PFSK-1 (cell line): ENCODE measurements around the gene TPBGL.

Experiments
- FOXP2 ChIP-seq: optimal IDR thresholded peaks from 2 replicates; pipeline ENCODE3; 2011; ENCODE audit warnings: borderline replicate concordance, control low read depth, inconsistent platforms; ENCODE audit not compliant: insufficient read depth; ENCODE audit errors: extremely low read length, extremely low read depth
- POLR2AphosphoS5 ChIP-seq: IDR thresholded peaks from 2 replicates; pipeline ENCODE4 v1.6.1; 2012; ENCODE audit warnings: low read depth, mild to moderate bottlenecking, control low read depth, low read length, moderate library complexity
- SIN3A ChIP-seq: IDR thresholded peaks from 2 replicates; pipeline ENCODE4 v1.6.1; 2012; ENCODE audit warnings: mild to moderate bottlenecking, low read length, moderate library complexity, borderline replicate concordance; ENCODE audit not compliant: insufficient read depth
- TAF1 ChIP-seq: IDR thresholded peaks from 2 replicates; pipeline ENCODE4 v1.6.1; 2012; ENCODE audit warnings: low read length, control low read depth, borderline replicate concordance; ENCODE audit not compliant: insufficient read depth
- TF ChIP-seq, protein P1 (sequence below), 2 experiments: IDR thresholded peaks; 2 replicates each; pipeline versions ENCODE4 v1.6.1 to v1.8.0; 2011 to 2012; ENCODE audit warnings: low read depth in 2 of 2, low read length in 2 of 2, control low read depth in 1 of 2, inconsistent platforms in 1 of 2, mild to moderate bottlenecking in 1 of 2, moderate library complexity in 1 of 2; ENCODE audit not compliant: insufficient read depth in 1 of 2

Gene TPBGL

DNA sequence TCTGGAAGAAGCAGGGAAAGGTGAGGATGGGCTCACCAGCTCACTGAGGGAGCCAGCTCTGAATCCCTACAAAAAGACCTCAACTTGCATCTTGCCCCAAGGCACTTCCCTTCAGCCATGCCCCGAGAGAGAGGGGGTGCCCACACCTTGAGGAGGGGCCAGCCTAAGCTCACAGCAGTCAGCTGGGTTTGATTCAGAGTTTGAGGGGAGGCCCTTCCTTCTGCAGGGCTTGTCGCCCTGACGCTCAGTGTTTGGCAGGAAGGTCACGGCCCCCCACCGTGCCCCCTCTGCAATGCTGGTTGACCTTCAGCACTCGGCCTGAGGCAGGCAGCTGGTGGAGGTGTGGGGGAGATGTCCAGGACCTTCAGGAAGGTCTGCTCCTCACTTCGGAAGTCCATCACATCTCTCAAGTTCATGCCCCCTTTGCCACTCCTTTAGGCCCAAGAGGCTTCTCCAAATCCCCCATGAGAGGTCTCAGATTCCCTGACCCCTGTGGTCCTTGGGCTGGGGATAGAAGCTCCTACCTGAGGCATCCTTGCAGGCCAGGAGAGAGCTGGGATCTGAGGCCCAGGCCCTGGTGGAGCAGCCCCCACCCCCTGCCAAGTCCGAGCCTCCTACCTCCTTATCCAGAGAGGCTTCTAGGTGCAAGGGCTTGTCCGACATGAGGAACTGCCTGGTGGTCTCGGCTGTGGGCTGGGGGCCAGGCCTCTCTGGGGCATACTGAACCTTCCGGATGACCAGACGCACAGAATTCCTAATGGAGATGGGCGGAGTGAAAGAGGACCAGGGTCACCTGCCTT lies 37.6 kb downstream of the TPBGL start:
- TF ChIP-seq FOXP2 = no peak
- TF ChIP-seq, protein P1, sequence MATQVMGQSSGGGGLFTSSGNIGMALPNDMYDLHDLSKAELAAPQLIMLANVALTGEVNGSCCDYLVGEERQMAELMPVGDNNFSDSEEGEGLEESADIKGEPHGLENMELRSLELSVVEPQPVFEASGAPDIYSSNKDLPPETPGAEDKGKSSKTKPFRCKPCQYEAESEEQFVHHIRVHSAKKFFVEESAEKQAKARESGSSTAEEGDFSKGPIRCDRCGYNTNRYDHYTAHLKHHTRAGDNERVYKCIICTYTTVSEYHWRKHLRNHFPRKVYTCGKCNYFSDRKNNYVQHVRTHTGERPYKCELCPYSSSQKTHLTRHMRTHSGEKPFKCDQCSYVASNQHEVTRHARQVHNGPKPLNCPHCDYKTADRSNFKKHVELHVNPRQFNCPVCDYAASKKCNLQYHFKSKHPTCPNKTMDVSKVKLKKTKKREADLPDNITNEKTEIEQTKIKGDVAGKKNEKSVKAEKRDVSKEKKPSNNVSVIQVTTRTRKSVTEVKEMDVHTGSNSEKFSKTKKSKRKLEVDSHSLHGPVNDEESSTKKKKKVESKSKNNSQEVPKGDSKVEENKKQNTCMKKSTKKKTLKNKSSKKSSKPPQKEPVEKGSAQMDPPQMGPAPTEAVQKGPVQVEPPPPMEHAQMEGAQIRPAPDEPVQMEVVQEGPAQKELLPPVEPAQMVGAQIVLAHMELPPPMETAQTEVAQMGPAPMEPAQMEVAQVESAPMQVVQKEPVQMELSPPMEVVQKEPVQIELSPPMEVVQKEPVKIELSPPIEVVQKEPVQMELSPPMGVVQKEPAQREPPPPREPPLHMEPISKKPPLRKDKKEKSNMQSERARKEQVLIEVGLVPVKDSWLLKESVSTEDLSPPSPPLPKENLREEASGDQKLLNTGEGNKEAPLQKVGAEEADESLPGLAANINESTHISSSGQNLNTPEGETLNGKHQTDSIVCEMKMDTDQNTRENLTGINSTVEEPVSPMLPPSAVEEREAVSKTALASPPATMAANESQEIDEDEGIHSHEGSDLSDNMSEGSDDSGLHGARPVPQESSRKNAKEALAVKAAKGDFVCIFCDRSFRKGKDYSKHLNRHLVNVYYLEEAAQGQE (IDR thresholded peaks at IDR 0.05; ENCODE audit: insufficient read depth in 1 of 2, low read depth in 2 of 2, low read length in 2 of 2) = no peak
- no peak for TF ChIP-seq TAF1
- TF ChIP-seq POLR2AphosphoS5 = no peak
- no peak for TF ChIP-seq SIN3A

DNA sequence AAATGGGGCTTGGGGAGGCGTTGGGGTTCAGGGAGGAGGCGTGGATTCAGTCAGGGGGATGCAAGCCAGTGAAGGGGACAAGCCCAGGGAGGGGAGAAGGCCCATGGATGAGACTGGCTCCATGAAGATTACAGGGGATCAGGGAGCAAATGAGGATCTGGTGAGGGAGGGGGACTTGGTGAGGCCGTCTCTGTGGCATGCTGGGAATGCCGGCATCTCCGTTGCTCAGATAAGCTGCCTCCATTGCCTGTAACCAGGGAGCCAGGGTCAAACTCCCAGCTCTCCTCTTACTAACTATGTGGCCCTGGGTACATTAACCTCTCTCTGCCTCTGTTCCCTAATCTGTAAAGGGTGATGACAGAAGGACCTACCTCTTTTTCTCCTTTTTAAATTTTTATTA lies 38.7 kb downstream of the TPBGL start:
- TF ChIP-seq TAF1 (no peak), FOXP2 (no peak)

DNA sequence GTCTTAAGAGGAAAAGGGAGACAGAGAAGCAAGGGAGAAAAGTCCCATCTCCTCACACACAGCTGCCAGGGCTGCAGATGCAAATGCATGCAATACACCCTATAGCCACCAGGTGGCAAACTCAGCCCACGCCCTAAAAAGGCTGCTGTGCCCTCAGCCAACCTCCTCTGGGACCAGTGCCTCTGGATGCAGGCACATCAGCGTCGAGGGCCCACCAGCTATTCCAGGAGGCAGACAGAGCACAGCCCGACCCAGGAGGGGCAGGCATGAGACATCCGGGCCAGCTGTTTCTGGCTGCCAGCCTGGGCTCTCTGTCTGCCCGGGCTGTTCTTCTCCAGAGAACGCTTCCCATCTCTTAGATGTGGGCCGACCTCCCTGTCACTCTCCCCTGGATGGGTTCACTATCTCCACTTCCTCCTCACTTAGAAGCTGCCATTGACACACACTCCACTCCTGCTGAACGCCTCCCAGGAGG lies 39.7 kb downstream of the TPBGL start:
- no peak for TF ChIP-seq POLR2AphosphoS5
- peak; percentile 50 for TF ChIP-seq FOXP2

DNA sequence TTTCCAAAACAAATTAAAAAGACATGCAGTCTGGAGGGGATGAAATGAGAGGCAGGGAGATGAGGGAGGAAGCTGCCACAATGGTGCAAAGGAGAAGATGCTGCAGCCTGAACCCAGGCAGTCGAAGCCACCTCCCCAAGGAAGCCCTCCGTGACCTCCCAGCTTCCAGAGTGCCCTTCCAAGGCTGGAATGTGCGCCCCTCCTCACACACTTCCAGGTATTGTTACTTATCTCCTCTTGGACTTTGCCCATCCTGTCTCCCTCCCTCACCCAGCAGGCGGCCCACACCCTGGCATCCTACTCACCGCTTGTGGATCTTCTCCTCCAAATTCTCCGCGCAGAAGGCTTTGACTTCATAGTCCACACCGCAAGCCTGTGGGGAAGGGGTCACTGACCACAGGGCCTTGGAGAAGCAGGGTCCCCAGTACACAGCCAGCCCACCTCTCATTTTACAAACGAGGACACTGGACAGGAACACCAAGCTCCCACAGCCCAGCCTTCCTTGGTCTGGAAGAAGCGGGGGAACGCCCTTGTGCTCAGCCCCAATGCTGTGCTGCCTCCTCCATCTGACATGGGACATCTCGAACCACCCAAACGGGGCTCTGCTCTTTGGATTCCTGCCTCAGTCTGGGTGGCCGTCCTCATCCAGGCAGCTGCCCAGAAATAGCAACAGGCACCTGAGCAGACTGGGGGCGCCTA lies 40.3 kb downstream of the TPBGL start:
- TF ChIP-seq POLR2AphosphoS5 = no peak
- TF ChIP-seq FOXP2 = no peak
- TF ChIP-seq, protein P1 (IDR thresholded peaks at IDR 0.05; ENCODE audit: insufficient read depth in 1 of 2, low read depth in 2 of 2, low read length in 2 of 2) = no peak
- no peak for TF ChIP-seq SIN3A
- no peak for TF ChIP-seq TAF1

DNA sequence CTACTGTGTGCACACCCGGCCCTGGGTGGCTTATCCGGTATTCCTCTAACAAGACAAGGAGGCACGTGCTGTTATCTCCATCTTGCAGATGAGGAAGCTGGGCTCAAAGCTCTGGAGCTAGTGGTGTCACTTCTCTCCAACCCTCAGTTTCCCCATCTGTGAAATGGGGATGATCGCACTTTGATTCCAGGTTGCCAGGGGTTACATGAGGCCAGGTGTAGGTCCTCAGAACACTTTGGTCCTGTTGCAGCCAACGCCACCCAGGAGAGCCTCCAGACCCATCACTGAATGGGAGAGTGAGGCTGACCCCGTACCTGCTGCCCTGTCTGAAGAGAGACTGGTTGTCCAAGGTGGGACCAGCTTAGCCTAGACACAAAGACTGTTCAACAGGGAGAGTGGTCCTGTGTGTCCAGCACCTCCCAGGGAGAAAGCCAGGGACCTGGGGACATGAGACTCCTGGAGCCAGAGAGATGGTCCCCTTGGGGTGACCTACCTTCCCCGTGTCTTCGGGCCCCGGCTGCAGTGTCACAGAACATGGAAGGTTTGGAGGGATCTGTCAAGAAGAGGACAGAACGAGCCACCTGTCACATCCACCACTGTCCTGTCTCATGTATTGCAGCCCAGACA lies 41.0 kb downstream of the TPBGL start:
- TF ChIP-seq SIN3A = no peak
- no peak for TF ChIP-seq FOXP2
- no peak for TF ChIP-seq POLR2AphosphoS5
- TF ChIP-seq, protein P1 (IDR thresholded peaks at IDR 0.05; ENCODE audit: insufficient read depth in 1 of 2, low read depth in 2 of 2, low read length in 2 of 2) = no peak
- TF ChIP-seq TAF1 = no peak
